ENCODE results near the gene GRIN1.
"Not testable (repeated sequence)": the region's sequence is repeated elsewhere in the genome, so short reads cannot be mapped to it uniquely, and the experiment has no call there.

The GRIN1 gene

GRCh38 chr9:137111788-137112563 is 27.0 kb upstream of the GRIN1 start:
- no peak for DNase-seq (ENCODE audit: low read depth in 2 of 2)

GRCh38 chr9:137112564-137113384 is 26.2 kb upstream of the GRIN1 start:
- no peak for DNase-seq (ENCODE audit: low read depth in 2 of 2)

GRCh38 chr9:137113385-137114159 is 25.4 kb upstream of the GRIN1 start:
- DNase-seq (ENCODE audit: low read depth in 2 of 2): no peak

GRCh38 chr9:137114220-137114612 is 24.7 kb upstream of the GRIN1 start:
- no peak for DNase-seq (ENCODE audit: low read depth in 2 of 2)

- peak; percentile 67 to 68 for DNase-seq (ENCODE audit: low read depth in 2 of 2)
Measured at GRCh38 chr9:137114613-137115393, 24.2 kb upstream of the GRIN1 start, which contains the start of gene DPP7. DPP7 (minus strand) TSS chr9:137114733; CDS start chr9:137114713, 20 bp downstream.

GRCh38 chr9:137115394-137116026 is 23.4 kb upstream of the GRIN1 start:
- no peak for DNase-seq (ENCODE audit: low read depth in 2 of 2)

GRCh38 chr9:137116027-137116507 is 22.9 kb upstream of the GRIN1 start:
- no peak for DNase-seq (ENCODE audit: low read depth in 2 of 2)

- no peak for DNase-seq (ENCODE audit: low read depth in 2 of 2)
Measured at GRCh38 chr9:137116728-137117127, 22.2 kb upstream of the GRIN1 start.

GRCh38 chr9:137117269-137117731 is 21.7 kb upstream of the GRIN1 start:
- no peak for DNase-seq (ENCODE audit: low read depth in 2 of 2)

GRCh38 chr9:137118092-137118603 is 20.8 kb upstream of the GRIN1 start:
- not testable (repeated sequence) for DNase-seq (ENCODE audit: low read depth in 2 of 2)

GRCh38 chr9:137121927-137122795 is 16.8 kb upstream of the GRIN1 start:
- DNase-seq (ENCODE audit: low read depth in 2 of 2): not testable (repeated sequence)

GRCh38 chr9:137122796-137123467 is 16.0 kb upstream of the GRIN1 start:
- DNase-seq (ENCODE audit: low read depth in 2 of 2): not testable (repeated sequence)

- DNase-seq (ENCODE audit: low read depth in 2 of 2): no peak
Measured at GRCh38 chr9:137123468-137123837, 15.5 kb upstream of the GRIN1 start.

- DNase-seq (ENCODE audit: low read depth in 2 of 2): not testable (repeated sequence)
Measured at GRCh38 chr9:137123952-137124462, 14.9 kb upstream of the GRIN1 start.

GRCh38 chr9:137126786-137127185 is 12.2 kb upstream of the GRIN1 start:
- no peak for DNase-seq (ENCODE audit: low read depth in 2 of 2)

GRCh38 chr9:137127301-137128157 is 11.4 kb upstream of the GRIN1 start:
- DNase-seq (ENCODE audit: low read depth in 2 of 2): no peak

- DNase-seq (ENCODE audit: low read depth in 2 of 2): no peak
Measured at GRCh38 chr9:137128158-137128861, 10.6 kb upstream of the GRIN1 start.
